ENCODE data around the gene RAD51B.

The RAD51B gene

DNA sequence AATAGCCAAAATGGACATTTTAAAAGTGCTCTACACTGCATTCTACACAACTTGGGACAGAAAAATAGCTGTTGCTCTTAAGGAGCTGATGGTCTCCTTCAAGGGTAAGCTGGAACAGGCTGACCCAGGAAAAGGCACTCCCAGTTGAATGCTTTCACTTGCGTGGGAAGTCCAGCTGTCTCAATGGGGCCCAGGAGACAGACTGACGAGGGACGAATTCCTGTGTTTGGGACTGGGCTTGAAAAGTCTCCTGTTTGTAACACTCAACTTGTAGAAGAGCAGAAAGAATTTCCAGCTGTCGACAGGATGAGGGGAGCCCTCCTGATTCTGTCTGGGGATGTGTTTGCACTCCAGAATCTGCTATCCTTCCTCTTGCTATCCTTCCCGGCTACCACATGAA lies 792.5 kb downstream of the RAD51B start:
- DNase-seq = no peak

DNA sequence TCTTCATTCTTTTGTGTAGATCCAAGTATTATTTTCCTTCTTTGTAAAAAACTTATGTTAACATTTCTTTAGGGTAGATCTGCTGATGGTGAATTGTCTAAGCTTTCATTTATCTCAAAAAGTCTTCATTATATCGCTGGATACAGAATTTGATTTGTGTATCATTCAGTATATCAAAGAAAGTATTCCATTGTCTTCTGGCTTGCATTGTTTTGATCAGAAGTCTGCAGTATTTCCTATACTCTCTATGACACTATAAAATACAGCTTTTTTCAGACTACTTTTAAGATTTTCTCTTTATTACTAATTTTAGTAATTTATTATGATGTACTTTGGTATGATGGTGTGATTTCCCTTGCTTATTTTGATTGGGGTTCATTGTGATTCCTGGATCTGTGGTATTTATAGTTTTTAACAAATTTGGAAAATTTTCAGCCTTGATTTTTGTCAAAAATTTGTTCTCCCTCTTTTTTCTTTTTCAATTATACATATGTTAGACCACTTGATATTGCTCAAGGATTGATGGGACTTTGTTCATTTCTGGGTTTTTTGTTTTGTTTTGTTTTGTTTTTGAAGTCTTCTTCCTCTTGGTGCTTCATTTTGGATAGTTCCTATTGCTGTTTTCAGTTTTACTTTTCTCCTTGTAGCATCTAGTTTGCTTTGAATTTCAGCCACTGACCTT lies 796.8 kb downstream of the RAD51B start:
- DNase-seq = no peak

DNA sequence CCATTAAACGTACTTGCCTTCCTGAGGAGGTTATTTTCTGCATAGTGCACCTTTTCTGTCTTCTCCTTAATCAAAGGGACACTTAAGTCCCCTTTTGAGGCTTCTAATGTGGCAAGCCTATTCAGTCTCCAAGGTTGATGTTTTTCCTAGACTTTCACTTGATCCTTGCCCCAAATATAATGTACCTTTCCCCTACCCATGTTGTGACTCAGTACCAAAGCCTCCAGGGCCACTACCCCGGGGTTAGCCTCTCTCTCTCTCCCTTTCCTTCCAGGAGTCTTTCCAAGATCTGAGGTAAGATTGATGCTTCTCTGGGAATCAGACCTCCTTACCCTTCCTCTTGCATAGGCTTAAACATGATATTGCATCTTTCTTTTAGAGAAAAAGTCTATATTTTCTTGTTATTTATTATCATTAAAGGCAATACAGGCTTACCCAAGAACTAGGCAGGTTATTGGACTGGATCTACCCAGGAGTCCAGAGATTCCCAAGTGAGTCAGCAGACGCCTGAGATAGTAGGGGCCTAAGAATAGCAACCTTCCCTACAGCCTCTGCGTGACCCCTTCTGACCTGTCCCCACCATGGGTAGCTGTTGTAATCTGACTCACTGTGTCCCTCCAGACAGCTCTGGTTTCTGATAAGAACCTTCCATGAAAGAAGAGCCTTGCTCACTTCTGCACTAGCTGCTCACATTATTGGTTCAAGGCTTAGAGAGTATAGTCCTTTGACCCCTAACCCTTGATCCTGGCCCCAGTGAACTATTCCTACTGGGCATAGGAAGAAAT lies 800.4 kb downstream of the RAD51B start:
- DNase-seq = no peak

DNA sequence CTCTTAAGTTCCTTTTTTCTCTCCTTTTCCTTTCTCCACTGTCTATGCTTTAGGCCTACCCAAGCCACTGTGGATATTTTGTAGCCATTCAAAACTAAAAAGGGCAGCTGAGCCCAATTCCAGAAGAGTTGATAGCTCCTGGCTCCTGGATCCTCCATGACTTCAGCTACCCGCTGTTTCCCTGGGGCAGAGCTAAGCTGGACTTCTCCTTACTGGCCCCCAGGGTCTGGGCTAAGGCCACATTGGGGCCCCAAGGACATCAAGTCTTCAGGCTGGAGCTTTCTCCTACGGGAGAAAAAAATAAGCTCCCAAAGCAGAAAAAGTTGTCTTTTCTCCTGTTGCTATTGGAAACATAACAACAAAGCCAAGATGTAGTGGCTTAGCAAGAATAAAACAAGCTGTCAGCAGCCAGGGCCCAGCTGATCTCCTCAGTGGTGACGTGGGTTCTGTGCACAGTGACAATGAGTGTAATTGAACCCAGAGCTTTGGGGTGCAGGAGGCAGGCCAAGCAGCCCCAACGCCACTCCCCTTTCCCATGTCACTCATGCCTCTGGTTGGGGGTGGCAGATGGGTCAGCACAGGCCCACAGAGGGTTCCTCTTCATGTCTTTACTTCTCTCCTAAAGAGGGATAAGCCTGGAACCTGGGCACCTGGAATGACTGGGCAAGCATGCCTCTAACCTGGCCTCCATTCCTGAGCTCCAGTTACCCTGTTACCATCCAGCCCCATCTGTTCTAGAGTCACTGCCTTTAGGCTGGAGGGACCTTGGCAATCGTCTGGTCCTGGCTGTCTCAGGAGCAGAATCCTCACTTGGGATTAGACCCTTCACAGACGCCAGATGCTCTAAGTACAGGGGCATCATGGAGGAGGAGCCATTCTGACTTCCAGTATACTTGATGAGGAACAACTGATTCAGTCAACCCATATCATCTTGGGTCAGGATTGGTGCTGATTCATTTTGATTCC lies 802.1 kb downstream of the RAD51B start:
- no peak for DNase-seq

DNA sequence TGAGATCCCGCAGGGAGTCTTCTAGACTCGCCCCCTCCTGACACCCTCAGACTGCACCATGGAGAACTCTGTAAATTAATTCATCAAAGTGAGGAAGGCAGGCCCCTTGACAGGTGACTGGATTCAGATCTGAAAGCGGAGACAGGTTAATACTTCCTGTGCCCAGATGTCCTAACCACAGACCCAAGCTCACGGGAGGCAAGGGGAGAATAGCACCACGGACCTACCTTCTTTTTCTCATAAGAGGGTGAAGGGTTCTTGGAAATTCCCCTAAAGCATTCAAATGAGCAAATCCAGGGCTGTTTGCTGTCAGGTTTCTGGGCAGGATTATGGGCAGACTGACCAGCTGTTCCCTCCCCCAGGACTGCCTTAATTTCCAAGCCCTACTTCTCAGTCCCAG lies 803.3 kb downstream of the RAD51B start:
- DNase-seq = no peak

DNA sequence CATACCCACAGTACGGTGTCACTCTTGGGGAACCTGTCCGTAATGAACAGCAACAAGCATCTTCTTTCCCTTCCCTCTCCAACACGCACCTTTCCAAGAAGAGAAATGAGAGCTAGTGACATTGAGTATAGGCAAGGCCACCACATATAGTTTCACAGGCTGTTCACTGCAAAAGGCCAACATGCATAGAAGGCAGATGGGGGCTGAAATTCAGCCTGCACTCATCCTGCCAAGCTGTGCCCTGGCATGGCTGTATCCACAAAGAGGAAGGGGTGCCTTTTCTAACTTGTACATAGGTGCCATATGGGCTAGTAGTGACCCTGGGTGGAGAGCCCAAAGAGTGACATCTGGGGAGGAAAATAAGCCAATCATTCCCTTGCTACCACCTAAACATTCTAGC lies 803.7 kb downstream of the RAD51B start:
- DNase-seq = no peak

DNA sequence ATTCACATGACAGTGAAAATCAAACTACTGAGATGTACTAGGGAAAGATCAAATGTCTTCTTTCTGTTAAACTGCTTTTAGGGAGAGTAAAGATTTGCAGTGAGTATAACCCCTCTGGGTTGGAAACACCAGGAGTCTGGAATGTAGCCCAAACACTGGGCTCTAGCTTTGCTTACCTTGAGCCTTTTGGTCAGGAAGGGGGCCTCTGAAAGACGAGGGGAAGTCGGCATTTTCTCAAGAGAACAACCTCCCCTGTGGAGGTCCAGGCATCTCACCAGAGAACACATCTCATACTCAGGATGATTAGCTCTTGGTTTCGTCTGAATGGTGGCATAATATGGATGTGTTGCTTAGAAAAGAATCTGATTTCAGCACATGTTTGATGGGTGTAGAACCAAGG lies 804.2 kb downstream of the RAD51B start:
- no peak for DNase-seq

DNA sequence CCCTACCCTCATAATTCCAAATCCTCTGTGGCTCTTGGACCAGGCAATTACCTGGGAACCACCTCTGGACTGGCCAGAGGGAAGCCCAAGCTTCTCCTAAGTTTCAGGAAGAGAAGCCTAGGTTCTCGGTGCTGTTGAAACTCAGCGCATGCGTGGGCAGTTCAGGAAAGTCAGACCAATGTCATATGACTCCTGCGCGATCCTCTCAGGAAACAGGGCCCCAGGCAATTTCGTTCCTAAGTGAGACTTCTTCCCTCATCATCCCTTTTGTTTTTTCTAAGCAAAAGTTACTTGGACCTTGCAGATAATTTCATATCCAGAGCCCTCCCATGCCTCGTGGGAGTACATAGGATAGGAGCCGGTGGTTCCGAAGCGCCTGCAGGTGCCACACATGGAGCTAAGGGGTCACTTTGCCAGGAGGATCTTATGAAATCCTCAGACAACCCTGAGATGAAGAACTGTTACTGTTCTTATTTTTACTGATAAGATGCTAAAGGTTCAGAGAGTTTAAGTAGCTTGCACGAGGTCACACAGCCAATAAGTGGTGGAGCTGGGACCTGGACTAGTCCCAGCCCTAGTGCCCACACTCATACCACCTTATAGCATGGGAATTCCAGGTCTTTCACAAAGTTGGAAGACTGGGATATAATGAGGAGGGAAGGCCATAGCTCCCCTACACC lies 805.1 kb downstream of the RAD51B start:
- DNase-seq = no peak

DNA sequence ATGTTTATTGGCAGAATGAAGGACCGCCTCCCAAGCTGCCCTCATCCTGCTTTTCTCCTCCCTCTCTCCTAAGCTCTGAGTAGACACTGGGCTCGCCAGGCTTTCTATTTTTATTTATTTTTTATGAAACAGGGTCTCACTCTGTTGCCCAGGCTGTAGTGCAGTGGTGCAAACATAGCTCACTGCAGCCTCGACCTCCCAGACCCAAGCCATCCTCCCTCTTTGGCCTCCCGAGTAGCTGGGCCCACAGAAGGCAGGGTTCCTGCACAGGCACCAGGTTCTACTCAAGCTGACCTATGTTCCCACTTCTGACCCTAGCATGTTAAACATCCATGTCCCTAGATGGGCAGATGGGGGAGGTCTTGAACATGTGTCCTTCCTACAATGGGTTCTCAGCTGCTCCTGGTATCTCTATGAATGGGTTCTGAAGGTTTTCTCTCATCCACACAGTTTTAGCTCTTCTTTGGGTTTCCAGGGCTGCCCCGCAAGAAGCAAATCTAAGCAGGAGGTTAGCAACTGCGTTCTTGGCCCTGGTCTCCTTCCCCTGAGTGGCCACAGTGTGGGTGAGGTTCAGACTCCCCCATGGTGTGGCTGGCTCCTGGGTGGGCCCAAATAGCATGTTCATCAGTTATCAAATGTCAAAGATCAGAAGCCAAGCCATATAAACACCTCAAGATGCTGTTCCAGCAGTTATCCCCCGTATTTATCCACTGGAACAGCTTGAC lies 805.9 kb downstream of the RAD51B start:
- DNase-seq = no peak

DNA sequence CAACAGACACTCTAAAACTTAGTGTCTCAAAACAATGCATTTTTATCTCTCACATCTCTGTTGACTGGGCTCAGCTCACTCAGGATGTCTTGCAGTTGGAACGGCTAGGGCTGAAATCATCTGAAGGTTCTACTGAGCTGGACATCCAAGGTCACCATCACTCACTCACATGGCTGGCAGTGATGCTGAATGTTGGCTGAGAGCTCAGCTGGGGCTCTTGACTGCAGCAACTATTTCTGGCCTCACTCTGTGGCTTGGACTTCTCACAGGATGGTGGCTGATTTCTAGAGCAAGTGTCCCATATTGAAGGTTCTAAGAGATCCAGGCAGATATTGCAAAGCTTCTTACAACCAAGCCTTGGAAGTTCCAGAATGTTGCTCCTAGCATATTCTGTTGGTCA lies 806.8 kb downstream of the RAD51B start:
- DNase-seq = no peak

DNA sequence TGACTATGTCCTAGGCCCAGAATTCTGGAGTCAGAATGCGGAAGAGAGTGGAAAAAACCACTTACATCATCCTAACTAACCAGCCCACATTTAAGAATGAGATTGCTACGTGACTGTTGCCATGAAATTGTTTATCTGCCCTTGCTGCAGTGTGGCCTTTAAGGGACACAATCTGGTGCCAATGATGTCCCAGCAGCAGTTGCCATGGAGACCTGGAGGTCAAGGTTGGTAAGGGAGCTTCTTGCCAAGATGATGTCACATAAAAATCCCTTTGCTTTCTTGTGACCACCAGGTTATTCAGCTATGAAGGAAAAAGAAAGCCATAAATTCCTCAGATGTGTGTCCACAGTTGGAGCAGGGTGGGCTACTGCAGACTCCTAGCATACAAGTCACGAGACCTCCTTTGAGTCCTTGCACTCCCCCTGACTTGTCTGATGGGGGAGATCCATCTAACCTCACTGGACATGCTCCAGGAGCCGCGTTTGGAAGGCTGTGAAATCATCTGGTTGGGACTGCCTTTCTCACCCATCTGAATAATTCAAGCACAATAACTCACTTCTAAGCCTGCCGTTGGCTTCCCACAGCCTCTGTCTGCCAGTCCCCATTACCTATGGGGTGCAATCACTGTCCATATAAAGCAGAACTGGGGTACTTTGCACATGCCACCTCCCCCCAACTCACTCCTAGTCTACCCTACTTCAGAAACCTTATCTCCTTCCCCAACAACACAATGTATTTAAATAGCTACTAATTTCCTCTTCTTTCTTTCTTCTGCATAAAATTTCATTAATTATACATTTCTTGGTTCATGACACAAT lies 807.7 kb downstream of the RAD51B start:
- DNase-seq = no peak

DNA sequence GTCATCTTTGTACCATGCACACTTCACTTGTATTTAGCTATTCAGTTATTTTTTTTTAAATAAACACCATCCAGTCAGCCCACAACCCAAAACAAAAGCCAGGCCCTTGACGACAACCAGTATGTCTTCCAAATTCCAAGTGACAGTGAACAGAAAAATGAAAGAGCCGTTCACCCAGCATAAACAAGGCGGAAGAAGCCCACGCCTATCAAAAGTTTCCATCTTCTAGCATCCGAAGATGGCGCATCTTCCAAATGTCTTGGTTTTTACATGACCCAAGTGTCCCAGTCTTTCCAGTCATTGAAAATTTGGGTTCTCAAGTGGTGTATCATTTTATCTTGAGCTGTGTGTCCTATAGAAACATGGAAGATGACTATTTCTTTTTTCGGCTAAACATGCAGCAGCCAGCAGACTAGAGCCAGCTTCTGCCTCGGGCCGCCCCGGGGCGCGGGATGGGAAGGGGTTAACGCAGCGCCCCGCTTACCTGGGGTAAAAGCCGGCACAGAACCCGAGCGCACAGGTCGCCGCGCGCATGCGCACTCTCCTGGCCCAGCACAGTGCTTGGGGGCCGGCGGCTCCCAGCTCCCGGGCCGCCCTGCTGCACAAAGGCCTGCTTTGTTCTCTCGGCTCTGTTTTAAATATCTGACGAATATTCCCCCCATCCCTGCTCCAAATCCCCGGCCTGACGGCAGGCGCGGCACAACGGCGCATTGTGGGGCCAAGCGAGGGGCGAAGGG lies 808.5 kb downstream of the RAD51B start:
- DNase-seq = peak; percentile 50 to 57

DNA sequence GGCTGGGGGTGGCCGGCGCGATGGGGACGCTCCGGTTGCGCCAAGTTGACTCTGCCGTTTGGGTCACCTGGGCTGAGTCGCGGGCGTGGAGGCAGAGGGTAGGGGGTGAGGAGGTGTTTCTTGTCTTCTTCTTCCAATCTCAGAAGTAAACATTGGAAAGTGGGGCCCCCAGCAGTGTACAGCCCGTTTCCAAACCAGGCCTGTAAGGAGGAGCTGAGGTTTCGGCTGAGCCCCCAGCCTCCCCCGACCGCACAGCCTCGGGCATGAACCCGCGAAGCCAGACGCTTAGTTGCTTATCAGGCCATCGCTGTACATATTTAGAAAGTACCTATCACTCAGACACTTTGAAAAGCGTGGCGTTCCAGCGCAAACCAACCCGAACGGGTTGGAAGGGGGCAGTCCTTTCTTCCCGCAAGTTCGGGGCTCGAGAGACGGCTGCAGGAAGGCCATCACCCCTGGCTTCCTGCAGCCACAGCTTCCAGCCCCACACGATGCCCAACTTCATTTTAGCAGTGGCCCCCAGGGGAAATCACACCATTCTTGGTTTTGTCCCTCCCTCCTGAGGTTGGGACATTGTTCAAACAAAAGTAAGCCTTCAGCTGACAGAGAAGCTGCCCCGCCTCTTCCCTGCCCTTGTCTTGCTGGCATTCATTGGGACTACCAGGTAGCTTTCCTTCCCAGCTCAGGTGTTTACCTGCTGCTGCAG lies 809.2 kb downstream of the RAD51B start:
- peak in 1 of 2 experiments; percentile 11 for DNase-seq

DNA sequence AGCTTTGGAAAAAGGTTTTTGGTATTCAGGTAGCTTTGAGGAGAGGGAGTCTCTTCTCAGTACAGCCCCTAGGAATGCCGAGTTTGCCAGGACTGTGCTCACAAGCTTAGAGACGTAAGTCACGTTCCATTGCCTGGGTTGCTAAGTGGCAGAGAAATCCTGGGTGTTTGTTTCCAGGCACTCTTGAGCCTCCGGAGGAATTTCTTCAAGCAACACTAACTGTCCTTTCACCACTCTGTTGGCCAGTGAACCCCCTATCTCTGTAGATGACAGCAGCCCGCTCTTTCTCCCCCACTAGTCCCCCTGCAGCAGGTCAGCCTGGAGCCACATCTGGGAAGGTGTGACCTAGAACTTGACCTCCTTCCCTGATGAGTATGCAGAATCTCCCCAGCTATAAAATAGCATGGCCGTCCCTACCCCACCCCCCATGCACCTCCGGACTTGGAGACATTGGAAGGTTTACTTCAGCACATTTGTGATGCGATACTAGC lies 810.5 kb downstream of the RAD51B start:
- no peak for DNase-seq

DNA sequence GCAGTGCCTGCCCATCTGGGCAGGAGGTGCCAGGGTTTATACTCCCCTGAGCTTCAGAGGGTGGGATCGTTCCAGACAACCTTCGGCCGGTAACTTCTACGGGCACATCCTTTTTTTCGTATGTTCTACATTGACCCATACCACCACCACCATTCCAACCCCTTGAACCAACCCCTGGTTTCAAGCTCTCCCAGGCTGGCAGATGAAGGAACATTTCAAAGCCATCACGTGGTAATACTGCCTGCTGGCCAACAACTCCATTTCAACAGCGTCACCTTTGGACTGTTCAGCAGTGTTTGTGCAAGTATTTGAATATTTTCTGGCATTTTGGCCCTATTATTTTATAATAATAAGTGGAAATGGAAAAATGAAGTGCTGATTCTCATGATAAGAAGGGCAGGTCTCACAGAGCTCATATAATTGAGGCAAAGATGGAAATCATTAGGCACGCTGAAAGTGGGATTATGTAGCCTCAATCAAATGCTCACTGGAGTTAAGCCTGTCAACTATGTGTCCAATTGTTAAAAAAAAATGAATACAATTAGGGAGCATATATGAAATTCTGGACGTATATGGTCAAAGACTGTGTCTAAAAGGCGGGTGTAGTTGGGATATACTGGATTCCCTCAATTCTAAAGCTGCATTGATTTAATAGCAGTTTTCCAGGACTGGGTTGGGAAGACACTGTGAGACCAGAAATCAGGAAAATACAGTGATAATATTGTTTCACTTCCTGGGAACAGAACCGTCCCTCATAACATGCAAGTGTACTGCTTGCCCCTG lies 811.2 kb downstream of the RAD51B start:
- no peak for DNase-seq

DNA sequence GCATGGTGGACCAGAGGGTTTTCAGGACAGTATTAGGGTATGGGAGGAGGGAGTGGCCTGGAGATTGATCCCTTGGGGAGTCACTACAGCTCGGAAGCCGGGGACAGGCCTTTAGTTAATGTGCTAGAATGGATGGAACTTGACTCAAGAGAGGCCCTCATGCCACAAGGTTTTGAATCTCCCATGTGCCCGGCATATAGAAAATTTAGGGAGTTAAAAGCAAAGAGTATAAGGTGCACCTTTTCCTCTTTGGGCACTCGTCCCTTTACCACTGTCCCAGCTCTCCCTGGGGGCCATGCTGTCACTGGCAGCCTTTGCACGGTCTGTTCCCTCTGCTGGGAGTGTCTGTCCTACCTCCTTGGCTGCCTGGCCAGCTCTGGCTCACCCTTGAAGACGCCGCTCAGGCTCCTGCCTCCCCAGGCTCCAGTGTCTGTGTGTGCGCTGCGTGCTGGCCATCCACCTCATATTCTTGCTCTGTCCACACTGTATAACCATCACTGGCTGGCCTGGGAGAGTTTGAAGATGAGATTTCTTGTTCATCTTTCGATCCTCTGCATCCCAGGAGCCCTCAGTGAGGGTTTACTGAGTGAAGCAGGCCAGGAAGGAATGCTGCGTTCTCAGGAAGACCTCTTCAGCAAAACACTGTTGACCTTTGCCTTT lies 811.9 kb downstream of the RAD51B start:
- DNase-seq = no peak

DNA sequence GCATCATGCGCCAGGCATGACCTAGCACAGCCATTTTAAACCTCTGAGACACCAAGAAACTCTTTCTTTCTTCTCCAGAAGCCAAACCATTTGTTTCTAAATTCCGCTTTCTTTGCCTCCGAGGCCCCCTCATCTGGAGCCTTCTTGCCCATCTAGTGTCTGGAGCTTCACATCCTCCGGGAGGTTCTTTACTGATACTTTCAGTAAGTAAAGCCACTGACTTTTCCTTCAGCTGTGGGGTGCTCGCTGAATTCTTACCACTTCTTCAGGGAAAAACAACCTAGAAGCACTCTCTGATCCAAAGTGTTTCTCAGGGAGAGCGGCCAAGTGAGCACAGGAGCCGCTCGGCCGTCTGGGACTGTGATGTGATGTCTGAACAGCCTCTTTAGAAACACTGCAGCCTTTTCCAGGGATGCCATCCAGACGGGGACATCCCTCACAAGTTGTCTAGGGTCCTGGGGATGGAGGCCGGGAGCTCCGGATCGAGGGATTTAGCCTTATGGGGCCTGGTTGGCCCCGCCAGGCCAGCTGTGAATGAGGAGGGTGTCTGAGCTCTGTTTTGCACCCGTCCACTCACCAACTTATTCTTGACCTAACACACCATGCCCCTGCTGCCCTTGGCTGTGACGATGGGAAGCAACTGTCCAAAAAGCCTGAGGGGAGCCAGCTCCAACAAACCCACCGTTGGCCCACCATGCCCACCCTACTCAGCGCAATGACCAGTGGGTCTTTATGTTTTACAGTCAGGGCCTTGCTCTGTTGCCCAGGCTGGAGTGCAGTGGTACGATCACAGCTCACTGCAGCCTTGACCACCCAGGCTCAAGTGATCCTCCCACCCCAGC lies 812.7 kb downstream of the RAD51B start:
- no peak for DNase-seq
